ENCODE results near the gene SLC9C1.

SLC9C1 gene

GRCh38 chr3:112233083-112233482 lies 60.9 kb downstream of the SLC9C1 start:
- no peaks in the 10 kb centered on the region for H3K9me2 ChIP-seq (replicated peaks; ENCODE audit: low read depth, low read length)
- H3K9me3 ChIP-seq (ENCODE audit: insufficient read depth, low read depth, low read length): no peaks in the 10 kb centered on the region
- H3K36me3 ChIP-seq (ENCODE audit: insufficient read depth, low read length): no peaks in the 10 kb centered on the region
- TF ChIP-seq CTCF (conservative IDR thresholded peaks at IDR 0.05; ENCODE audit: low read length) (no peak), EZH2phosphoT487 (IDR thresholded peaks at IDR 0.05; ENCODE audit: borderline replicate concordance) (no peak)
- no peak overlapping the region for H3K9ac ChIP-seq (ENCODE audit: low read depth, low read length, poor library complexity, severe bottlenecking)
- no peak overlapping the region for H3K4me2 ChIP-seq (ENCODE audit: low read depth, low read length, poor library complexity, severe bottlenecking)
- no peaks in the 10 kb centered on the region for H3K27me3 ChIP-seq (ENCODE audit: insufficient read depth, low read length, poor library complexity, severe bottlenecking)
- no peaks in the 10 kb centered on the region for H4K20me1 ChIP-seq (ENCODE audit: insufficient read depth, low read length, poor library complexity, severe bottlenecking)
- H3K79me2 ChIP-seq (ENCODE audit: insufficient read depth, low read length): no peaks in the 10 kb centered on the region
- H3K4me3 ChIP-seq (ENCODE audit: low read length, poor library complexity, severe bottlenecking): no peak overlapping the region
- H2AFZ ChIP-seq (ENCODE audit: low read length): no peak overlapping the region
- no peaks in the 10 kb centered on the region for H3K4me1 ChIP-seq (ENCODE audit: insufficient read depth, low read length, poor library complexity, severe bottlenecking)
- H3F3A ChIP-seq (ENCODE audit: low read depth): no peaks in the 10 kb centered on the region

- TF ChIP-seq CTCF (conservative IDR thresholded peaks at IDR 0.05; ENCODE audit: low read length): no peak
- no peak for TF ChIP-seq EZH2phosphoT487 (IDR thresholded peaks at IDR 0.05; ENCODE audit: borderline replicate concordance)
- Histone ChIP-seq H2AFZ (ENCODE audit: low read length) (no peak overlapping the region), H3K9ac (ENCODE audit: low read depth, low read length, poor library complexity, severe bottlenecking) (no peak overlapping the region), H3K36me3 (ENCODE audit: insufficient read depth, low read length) (no peaks in the 10 kb centered on the region), H3K4me1 (ENCODE audit: insufficient read depth, low read length, poor library complexity, severe bottlenecking) (no peaks in the 10 kb centered on the region), H3F3A (ENCODE audit: low read depth) (no peaks in the 10 kb centered on the region), H3K27me3 (ENCODE audit: insufficient read depth, low read length, poor library complexity, severe bottlenecking) (no peaks in the 10 kb centered on the region), H4K20me1 (ENCODE audit: insufficient read depth, low read length, poor library complexity, severe bottlenecking) (no peaks in the 10 kb centered on the region), H3K79me2 (ENCODE audit: insufficient read depth, low read length) (no peaks in the 10 kb centered on the region), H3K4me2 (ENCODE audit: low read depth, low read length, poor library complexity, severe bottlenecking) (no peak overlapping the region), H3K4me3 (ENCODE audit: low read length, poor library complexity, severe bottlenecking) (no peak overlapping the region), H3K9me2 (replicated peaks; ENCODE audit: low read depth, low read length) (no peaks in the 10 kb centered on the region), H3K9me3 (ENCODE audit: insufficient read depth, low read depth, low read length) (no peaks in the 10 kb centered on the region)
Measured at GRCh38 chr3:112231727-112232126, 62.3 kb downstream of the SLC9C1 start.

- no peaks in the 10 kb centered on the region for H3K79me2 ChIP-seq (ENCODE audit: insufficient read depth, low read length)
- H3F3A ChIP-seq (ENCODE audit: low read depth): no peaks in the 10 kb centered on the region
- peaks cover 9% of the 10 kb centered on the region; the same call in 1 of the 2 replicates for H3K9me3 ChIP-seq (ENCODE audit: insufficient read depth, low read depth, low read length)
- H3K36me3 ChIP-seq (ENCODE audit: insufficient read depth, low read length): no peaks in the 10 kb centered on the region
- H3K4me3 ChIP-seq (ENCODE audit: low read length, poor library complexity, severe bottlenecking): no peak overlapping the region
- H3K4me1 ChIP-seq (ENCODE audit: insufficient read depth, low read length, poor library complexity, severe bottlenecking): no peaks in the 10 kb centered on the region
- no peak overlapping the region for H2AFZ ChIP-seq (ENCODE audit: low read length)
- H4K20me1 ChIP-seq (ENCODE audit: insufficient read depth, low read length, poor library complexity, severe bottlenecking): no peaks in the 10 kb centered on the region
- no peaks in the 10 kb centered on the region for H3K9me2 ChIP-seq (replicated peaks; ENCODE audit: low read depth, low read length)
- TF ChIP-seq EZH2phosphoT487 (IDR thresholded peaks at IDR 0.05; ENCODE audit: borderline replicate concordance) (no peak), CTCF (conservative IDR thresholded peaks at IDR 0.05; ENCODE audit: low read length) (no peak)
- no peak overlapping the region for H3K9ac ChIP-seq (ENCODE audit: low read depth, low read length, poor library complexity, severe bottlenecking)
- no peak overlapping the region for H3K4me2 ChIP-seq (ENCODE audit: low read depth, low read length, poor library complexity, severe bottlenecking)
- H3K27me3 ChIP-seq (ENCODE audit: insufficient read depth, low read length, poor library complexity, severe bottlenecking): no peaks in the 10 kb centered on the region
Measured at GRCh38 chr3:112230033-112230432, 64.0 kb downstream of the SLC9C1 start.
